RPMI8226 (cell line): ENCODE data around the gene PPCDC.

Experiments used
- DNase-seq: peaks from one replicate; pipeline ENCODE4 v3.0.0-alpha.2; 2015

The PPCDC gene

DNA sequence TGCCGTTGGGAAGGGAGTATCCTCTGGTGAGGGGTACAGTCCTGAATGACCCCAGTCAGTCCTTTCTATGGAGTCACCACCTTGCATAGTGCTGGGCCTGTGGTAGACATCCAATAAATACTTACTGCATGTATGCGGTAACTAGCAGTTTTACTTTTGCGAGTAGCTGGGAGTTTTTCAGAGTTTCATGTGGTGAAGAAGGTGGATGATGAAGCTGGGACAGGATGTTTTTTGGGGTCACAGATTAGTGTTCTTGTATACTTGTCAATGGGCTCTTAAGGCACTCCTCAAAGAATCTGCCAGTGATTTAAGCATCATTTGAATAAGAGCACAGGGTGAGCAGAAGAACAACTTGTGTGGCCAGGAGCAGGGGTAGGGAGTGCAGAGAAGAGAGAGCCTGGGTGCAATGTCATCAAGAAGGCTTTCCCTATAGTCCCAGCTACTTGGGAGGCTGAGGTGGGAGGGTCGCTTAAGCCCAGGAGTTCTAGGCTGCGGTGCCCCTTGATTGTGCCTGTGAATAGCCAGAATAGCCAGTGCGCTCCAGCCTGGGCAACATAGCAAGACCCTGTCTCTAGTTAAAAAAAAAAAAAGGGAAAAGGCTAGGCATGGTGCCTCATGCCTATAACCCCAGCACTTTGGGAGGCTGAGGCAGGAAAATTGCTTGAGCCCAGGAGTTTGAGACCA is 22.1 kb downstream of the PPCDC start:
- DNase-seq: no peak

DNA sequence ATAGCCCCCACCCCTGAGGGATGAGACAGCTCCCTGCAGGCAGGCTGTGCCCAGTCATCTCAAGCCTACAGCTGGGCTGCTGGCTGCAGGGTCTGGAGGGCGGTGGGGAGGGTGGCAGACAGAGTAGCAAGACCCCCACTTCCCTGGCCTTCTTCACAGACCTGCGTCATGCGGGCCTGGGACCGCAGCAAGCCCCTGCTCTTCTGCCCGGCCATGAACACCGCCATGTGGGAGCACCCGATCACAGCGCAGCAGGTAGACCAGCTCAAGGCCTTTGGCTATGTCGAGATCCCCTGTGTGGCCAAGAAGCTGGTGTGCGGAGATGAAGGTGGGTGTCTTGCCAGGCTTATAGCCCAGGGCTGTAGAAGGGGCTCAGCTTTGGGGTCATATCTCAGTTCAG is 25.0 kb downstream of the PPCDC start:
- DNase-seq: no peak

DNA sequence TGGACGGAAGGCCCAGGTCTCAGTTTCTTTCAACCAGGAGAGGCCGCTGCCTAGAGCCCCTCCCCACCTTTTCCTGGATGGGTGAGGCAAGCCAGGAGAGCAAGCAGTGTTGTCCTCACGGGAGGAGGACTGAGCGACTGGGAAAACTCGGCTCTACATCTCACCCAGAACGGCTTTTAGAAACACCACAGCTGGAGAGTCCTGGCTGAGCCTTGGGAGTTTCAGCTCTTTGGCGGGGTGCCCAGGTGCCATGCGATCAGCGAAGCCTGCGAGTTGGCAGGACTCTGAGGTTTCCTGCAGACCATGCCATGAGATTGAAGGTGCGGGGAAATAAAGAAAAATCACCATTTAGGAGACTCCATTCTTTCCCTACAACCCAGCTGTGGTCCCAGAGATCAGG is 26.0 kb downstream of the PPCDC start:
- peak; percentile 89 for DNase-seq

DNA sequence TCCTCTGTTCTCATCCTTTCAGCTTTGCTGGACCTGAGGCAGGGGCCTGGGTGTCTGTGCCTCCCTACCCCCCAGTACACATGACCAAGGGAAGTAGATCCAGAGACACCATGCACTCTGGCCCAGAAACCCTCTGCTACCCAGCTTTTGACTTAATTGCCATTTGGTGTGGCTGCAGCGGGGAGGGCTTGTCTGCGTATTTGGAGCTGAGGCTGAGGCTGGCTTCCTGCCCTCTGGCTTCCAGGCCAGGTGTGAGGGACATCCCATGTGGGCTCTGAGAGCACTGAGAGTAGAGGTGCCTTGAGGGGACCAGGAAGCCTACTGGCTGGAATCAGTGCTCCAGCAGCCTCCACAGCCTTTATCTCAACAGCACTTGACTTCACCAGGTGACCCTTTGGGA is 26.9 kb downstream of the PPCDC start:
- no peak for DNase-seq

DNA sequence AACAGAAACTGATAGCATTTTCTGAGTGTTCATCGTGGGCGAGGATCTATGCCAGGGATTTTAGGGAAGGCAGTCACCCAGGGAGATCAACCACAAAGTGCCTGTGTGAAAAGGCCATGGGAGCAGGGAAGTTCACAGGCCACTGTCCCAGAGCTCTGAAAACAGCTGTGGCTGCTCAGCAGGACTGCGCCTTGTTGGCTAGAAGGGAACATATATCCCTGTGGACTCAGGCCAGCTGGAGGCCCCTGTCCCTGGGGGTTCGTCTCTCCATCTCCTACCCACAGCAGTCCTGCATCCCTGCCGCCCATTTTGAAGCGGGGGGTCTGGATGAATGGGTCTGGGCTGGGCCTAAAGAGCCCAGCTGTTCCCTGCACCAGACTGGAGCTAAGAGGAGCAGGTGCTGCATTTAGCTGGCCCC is 27.8 kb downstream of the PPCDC start:
- no peak for DNase-seq

DNA sequence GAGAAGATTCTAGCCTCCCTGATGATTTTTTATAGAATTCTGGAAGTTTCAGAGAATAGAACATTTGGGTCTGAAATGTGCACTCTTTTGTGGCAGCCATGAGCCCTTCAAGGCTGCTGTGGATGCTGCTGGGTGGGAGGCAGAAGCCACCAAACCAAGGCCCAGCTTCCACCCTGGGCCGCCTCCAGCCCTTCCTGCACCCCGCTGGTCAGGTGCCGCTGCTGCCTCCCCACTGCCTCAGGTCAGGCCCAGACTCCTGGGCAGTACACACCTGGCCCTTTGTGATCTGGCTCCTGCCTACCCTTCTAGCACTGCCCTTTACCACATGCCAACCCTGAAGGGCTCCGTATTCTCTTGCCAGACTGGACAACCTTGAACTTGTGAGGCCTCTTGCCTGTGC is 28.3 kb downstream of the PPCDC start:
- DNase-seq: no peak

DNA sequence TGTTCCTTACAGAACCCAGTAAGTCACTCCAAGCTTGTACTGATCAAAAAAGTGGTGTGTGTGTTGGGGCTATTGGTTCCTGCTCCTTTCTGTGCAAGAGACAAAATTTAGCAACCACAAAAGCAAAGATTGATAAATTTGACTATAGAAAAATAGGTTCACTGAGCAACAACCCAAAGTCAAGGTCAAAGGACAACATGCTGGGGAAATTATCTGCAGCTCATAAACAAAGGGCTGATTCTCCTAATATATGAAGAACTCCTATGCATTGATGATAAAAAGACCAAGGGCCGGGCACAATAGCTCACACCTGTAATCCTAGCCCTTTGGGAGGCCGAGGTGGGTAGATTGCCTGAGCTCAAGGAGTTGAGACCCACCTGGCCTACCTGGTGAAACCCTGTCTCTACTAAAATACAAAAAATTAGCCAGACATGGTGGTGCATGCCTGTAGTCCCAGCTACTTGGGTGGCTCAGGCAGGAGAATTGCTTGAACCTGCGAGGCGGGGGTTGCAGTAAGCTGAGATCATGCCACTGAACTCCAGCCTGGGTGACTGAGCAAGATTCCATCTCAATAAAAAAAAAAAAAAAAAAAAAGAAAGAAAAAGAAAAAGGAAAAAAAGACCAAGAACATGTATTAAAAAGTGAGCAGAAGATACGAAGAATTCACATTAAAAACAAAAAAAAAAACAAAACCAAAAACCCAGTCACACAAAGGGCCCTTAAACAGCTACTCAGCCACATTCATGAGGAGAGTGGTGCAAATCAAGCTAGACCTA is 29.8 kb downstream of the PPCDC start:
- DNase-seq: no peak

DNA sequence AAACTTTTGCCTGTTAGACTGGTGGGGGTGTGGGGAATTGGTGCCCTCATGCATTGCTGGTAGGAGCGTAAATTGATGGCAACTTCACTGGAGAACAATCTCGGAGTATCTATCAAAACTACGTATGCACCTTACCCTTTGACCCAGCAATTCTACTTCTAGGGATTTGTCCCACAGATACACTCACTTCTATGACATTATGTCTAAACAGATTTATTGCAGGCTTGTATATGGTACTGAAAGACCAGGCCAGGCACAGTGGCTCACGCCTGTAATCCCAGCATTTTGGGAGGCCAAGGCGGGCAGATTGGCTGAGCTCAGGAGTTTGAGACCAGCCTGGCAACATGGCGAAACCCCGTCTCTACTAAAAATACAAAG is 30.3 kb downstream of the PPCDC start:
- DNase-seq: no peak

DNA sequence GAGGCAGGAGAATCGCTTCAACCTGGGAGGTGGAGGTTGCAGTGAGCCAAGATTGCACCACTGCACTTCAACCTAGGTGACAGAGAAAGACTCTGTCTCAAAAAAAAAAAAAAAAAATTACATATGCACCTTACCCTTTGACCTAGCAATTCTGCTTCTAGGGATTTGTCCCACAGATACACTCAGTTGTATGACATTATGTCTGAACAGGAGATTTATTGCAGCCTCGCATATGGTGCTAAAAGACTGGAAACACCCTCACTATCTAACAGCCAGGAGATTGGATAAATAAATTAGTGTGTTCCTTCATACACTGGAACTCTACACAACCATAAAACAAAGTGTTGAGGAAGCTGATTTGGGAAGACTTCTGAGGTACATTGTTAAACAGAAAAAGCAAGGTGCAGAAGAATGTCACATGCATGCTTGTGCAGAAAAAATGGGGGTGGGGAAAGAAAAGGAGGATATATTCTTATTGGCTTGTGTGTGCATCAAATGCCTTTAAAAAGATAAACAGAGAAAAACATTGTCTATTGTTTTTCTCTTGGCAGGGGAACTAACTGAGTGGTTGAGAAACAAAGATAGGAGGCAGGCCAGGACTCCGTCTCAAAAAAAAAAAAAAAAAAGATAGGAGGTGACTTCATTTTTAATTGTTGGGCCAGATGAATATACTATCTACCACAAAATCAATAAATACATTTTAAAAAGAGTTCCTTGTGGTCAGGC is 30.9 kb downstream of the PPCDC start:
- no peak for DNase-seq

DNA sequence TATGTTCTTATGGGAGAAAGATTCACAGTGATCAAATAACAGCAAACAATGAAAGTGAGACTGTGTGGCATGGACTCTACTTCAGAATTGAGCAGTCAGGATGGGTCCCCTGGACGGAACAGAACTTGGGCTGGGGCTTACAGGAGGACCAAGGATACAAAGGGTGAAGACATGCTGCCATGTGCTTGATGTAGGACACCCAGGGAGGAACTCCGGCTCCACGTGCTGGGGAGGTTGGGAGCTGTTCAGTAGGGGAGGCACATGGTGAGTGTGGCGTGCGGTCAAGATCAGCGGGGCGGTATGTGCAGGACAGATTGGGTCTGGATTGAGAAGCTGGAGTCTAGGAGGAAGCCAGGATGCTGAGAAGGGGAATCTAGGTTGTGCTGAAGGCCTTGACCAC is 32.6 kb downstream of the PPCDC start:
- no peak for DNase-seq

DNA sequence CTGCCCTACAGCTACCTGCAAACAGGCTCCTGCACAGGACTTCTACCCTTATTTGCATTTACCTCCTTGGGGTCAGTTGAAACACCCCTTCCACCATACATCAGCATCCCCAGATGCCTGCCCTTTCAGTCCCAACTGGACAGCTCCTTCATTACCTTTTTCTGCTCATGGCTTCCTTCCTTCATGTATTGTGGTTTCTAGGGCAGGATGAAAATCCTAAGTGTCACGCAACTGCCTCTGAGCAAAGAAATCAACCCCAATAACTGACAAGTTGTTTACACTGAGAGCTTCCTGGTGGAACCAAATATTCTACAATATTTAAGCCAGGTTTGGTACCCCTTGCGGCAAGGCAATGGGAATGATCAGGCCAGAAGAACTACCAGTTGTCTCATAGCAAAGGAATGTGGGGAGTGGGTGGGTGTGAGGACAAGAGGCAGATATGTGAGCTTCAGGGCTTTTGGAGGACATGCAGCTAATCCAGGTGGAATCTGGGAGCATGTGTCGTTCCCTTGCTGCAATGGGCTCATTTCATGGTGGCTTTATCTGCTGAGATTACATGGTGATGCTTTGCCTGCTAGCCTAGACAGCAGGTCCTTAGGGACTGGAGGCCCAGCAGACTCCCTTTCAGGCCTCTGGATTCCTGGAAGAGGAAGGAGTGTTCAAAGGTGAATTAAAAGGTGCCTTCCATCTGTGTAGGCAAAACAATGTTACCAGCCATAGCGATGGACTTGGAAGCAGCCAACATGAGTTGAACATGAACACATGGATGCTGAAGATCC is 34.9 kb downstream of the PPCDC start:
- peak; percentile 1 for DNase-seq

DNA sequence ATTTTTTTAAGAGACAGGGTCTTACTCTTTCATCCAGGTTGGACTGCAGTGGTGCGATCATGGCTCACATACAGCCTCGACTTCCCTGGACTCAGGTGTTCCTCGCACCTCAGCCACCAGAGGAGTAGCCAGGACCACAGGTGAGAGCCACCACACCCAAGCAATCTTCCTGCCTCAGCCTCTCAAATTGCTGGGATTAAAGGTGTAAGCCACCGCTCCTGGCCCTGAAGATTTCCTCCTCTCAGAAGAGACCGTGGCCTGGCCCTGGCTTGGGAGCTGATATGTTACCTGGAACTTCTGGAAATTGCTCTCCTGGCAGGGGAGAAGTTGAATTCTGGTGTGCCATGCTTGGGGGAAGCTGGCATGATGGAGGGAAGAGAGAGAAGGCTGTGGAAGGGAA is 36.2 kb downstream of the PPCDC start:
- DNase-seq: peak; percentile 2

DNA sequence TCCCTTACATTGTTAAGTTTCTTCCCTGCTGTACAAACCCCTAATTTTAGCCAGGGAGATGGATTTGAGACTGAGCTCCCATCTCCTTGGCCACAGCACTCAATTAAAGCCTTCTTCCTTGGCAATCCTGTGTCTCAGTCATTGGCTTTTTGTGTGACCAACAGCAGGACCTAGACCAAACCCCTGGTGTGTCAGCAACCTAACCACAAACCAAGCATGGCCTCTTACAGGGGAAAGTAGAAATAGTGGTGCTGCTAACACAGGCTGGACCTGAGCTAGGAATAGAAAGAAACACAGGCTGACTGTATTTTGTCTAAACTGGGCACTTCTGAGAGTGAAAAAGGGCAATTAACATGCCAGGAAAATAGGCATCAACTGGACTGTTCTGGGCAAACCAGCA is 37.9 kb downstream of the PPCDC start:
- peak; percentile 85 for DNase-seq

DNA sequence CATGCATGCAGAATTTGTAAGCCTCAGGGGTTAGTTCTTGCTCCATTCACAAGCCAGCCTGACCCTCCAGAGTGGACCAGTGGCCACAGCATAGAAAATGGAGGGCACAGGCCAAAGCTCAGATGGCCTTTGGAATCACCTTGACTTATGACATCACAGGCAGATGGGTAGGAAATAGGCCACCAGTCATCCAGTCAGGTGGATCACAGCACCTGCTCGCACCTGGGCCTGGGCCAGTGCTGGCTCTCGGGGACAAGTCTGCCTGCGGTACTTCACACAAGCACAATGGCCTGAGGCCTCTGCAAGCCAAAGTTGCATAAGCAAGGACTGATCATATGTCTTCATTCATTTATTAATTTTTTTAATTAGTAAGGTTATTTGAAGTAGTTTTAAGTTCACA is 39.3 kb downstream of the PPCDC start:
- DNase-seq: peak; percentile 53

DNA sequence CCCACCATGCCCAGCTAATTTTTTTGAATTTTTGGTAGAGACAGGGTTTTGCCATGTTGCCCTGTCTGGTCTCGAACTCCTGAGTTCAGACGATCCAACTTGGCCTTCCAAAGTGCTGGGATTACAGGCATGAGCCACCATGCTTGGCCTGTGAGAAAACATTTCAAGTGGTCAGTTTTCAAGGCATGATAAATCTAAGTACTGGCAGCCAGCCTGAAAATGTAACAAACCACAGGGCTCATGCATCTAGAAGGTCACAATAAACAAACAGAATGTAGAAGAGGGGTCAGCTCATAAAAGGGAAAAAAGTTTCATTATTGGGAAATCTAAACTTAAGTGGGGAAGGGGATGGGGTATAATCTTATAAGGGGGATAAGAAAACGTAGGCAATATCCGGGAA is 39.9 kb downstream of the PPCDC start:
- DNase-seq: peak; percentile 3

DNA sequence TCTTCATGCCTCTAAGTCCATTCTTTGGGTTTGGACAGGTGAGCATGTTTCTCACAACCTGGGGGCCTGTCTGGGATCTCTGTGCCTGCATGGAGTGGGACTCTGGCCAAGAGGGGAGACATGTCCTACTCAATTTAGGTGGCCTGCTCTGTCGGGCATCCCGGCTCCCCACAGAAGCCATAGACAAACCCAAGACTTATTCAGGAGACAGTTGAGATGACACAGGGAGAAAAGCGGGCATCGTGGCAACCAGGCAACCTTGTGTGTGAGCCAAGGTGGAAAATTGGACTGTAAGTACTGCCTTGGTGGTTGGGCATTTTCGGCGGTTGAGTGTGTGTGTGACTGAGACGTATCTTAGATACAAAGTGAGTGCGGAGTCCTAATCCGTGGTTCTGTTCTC is 40.5 kb downstream of the PPCDC start:
- peak; percentile 2 for DNase-seq

DNA sequence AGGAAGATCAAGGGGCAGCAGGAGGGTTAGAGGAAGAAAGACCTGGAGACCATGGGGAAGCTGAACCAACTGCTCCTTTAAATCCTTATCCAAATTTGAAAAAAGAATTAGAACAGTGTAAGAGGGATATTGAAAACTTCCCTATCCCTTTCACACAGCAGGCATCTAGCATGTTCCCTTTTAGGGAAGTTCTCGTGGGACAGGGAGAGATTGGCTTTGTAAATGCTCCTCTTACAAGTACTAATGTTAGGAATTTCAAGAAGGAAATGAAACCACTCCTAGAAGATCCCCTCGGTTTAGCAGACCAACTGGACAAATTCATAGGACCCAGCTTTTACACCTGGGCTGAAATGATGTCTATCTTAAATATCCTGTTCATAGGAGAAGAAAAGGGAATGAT is 41.5 kb downstream of the PPCDC start:
- DNase-seq: no peak

DNA sequence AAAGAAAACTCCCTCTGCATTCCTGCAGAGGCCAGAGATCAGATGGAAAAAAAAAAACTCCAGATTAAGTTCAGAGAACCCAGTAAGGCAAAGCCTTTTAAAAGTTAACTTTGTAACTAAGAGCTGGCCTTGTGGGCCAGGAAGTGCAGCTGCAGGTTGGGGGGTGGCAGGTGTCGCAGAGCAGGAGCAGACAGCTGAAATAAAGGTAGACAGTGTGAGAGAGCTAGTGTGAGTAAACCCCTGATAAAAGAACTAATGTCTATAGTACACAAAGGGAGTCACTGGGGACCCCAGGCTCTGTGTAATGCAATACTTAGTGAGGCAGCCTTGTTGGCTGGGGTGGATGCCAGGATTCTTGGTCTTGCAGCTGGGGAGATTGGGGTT is 42.1 kb downstream of the PPCDC start:
- peak; percentile 82 for DNase-seq

DNA sequence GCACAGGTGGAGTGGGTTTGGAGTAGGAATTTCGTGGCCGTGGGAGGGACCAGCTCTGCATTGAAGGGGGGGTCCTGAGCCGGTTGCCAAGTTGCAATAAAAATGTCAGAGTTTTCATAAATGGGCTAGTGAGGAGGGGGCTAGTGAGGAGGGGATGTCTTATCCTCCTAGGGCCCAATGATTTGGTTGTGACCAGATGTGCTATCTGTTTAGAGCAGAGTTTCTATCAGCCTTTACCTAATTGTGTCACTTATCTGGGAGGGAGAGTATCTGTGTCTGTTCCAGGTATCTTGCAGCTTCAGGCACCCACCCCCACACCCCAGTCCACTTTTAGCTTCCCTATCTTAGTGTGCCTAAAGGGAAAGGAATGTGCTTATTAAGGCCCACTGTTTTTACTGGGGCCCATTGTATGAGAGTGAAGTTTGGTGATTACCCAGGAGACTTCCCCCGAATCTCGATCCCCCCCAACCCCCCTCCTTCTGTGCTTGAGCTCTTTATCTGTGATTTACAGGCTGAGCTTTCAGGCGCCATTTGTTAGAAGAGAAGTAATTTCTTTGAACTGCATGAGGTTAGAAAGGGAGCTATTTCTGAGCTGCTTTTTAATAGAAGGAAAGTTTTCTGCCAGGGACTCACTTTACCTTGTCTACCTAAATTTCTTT is 42.6 kb downstream of the PPCDC start:
- DNase-seq: peak; percentile 72

DNA sequence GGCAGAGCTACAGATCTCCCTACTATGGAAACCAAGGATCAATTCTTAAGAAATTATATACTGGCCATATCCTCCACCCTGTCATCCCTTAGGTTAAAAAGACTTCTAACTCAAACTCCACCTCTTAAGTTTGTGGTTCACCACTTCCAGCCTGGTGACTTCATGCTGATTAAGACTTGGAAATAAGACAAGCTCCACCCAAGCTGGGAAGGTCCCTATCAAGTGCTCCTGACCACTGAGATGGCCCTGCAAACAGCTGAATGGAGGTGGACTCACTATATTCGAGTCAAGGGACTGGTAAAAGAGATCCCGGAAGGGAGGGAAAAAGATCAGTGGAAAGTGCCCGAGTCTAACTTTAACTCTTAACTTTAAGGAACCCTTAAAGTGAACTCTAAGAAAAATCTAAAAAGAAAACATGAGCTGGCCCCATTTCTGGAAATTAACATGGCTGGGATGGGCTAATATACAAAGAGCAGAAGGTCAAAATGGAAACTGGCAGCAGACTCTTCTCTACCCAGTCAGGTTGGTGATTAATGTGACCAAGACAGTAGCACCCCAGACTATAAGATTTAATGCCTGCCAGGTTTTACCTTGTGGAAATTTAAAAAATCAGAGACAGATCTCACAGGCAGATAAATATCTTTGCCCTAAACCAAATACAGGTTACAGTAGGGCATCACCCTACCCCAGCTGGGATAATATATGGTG is 43.9 kb downstream of the PPCDC start:
- DNase-seq: peak; percentile 82

DNA sequence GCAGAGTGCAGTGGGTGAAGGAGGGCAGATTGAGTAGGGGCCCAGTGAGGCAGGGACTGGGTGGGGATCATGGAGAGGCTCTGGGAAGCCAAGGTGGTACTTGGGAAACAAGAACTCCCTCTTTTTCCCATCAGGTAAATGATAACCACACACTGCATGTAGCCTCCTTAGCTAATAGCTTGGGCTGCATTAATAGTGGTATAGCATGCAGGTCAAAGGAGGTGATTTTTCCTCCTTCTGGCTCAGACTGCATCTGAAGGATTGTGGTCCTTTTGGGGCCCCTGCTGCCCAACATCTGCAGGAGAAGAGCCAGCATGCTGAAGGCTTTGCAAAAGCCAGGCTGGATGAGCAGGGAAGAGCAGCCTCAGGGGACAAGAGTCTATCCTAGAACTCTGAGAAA is 45.4 kb downstream of the PPCDC start:
- DNase-seq: no peak

DNA sequence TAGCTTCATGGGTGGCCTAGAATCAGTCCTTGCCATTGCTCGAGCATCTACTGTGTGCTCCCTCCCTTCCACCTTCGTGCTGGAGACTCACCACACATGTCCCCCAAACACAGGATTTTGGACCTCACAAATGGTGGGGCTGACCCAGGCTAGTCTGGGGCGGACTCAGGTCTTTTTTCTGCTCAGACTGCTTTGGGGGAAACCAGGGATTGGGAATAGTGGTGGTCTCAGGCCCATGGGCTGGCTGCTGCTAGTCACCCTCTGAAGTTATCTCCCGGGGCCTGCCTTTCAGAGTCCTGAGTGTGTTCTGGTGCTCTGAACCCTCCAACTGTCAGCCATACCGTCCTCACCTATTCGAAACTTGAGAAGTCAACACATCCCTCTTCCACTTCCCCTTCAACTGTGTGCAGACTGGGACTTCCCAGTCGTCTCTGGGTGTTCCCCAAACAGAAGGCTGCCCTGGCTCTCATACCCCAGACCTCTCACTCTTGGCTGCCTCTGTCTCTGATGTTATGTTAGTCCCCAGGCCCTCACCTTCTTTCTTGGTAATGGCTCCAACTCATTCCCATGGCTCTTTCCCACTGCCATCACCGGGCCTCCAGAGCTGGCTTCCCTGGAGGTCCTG is 46.0 kb downstream of the PPCDC start:
- DNase-seq: peak; percentile 91
